HEK293 (cell line): Measurements from ENCODE around the gene ACSM6.

ENCODE experiments used
- CTCF ChIA-PET: fragments of 350-600 bp; formaldehyde crosslinking; extraction: SDS; loops from one replicate; lab custom pipeline; 2021; ENCODE audit warnings: antibody characterized with exemption; lab: Yijun Ruan, JAX
- POLR2A ChIA-PET: fragments of 300-600 bp; formaldehyde crosslinking; extraction: SDS; loops from one replicate; lab custom pipeline; 2020; ENCODE audit warnings: antibody characterized with exemption, inconsistent platforms; lab: Yijun Ruan, JAX
- H3K27ac ChIP-seq: fragments of 200-500 bp; sonication (Bioruptor generic); 2 replicates; pipeline ENCODE4 v1.5.1; 2014; ENCODE audit warnings: low read depth, low read length, control low read depth, inconsistent platforms; ENCODE audit errors: extremely low read depth
- H3K36me3 ChIP-seq, 2 experiments: fragments of 200-500 bp in 1 of 2; sonication (Bioruptor generic) in 1 of 2; 1 replicate in 1 of 2; 2 replicates in 1 of 2; pipeline ENCODE4 v1.5.1; 2014 to 2017; ENCODE audit warnings: inconsistent platforms in 2 of 2, low read length in 2 of 2; ENCODE audit not compliant: control insufficient read depth in 2 of 2, insufficient read depth in 1 of 2
- H3K4me1 ChIP-seq: fragments of 200-500 bp; sonication (Bioruptor generic); 2 replicates; pipeline ENCODE4 v1.5.1; 2014; ENCODE audit warnings: mild to moderate bottlenecking, low read length, inconsistent platforms; ENCODE audit not compliant: control insufficient read depth, insufficient read depth
- H3K4me3 ChIP-seq: 2 replicates; pipeline ENCODE4 v1.5.1; 2011; ENCODE audit warnings: low read depth, mild to moderate bottlenecking, control low read depth, low read length, moderate library complexity
- H3K9me3 ChIP-seq: fragments of 200-500 bp; sonication (Bioruptor generic); 2 replicates; pipeline ENCODE4 v1.5.1; 2014; ENCODE audit warnings: low read depth, low read length, inconsistent platforms; ENCODE audit not compliant: control insufficient read depth, insufficient read depth
- CTCF ChIP-seq: fragments of 450-650 bp; formaldehyde crosslinking; IDR thresholded peaks from 2 replicates; pipeline ENCODE4 v1.5.1; 2016; ENCODE audit warnings: missing biosample characterization, missing genetic modification characterization
- GFI1B ChIP-seq: fragments of 450-650 bp; formaldehyde crosslinking; IDR thresholded peaks from 2 replicates; pipeline ENCODE4 v1.5.1; 2016; ENCODE audit warnings: missing biosample characterization, missing genetic modification characterization
- GLIS1 ChIP-seq: fragments of 450-650 bp; formaldehyde crosslinking; IDR thresholded peaks from 2 replicates; pipeline ENCODE4 v1.5.1; 2016; ENCODE audit warnings: missing biosample characterization, missing genetic modification characterization
- GLIS2 ChIP-seq: fragments of 450-650 bp; formaldehyde crosslinking; IDR thresholded peaks from 2 replicates; pipeline ENCODE4 v1.5.1; 2016; ENCODE audit warnings: missing biosample characterization, missing genetic modification characterization
- KLF17 ChIP-seq: fragments of 450-650 bp; formaldehyde crosslinking; IDR thresholded peaks from 2 replicates; pipeline ENCODE4 v1.5.1; 2016; ENCODE audit warnings: missing biosample characterization, missing genetic modification characterization
- KLF7 ChIP-seq: fragments of 450-650 bp; formaldehyde crosslinking; IDR thresholded peaks from 2 replicates; pipeline ENCODE4 v1.5.1; 2016; ENCODE audit warnings: missing biosample characterization, missing genetic modification characterization, borderline replicate concordance
- KLF9 ChIP-seq: fragments of 450-650 bp; formaldehyde crosslinking; IDR thresholded peaks from 2 replicates; pipeline ENCODE4 v1.5.1; 2016; ENCODE audit warnings: missing biosample characterization, missing genetic modification characterization, low read depth
- OSR2 ChIP-seq: fragments of 450-650 bp; formaldehyde crosslinking; IDR thresholded peaks from 2 replicates; pipeline ENCODE4 v1.5.1; 2016; ENCODE audit warnings: missing biosample characterization, missing genetic modification characterization
- PATZ1 ChIP-seq: fragments of 450-650 bp; formaldehyde crosslinking; IDR thresholded peaks from 2 replicates; pipeline ENCODE4 v1.5.1; 2016; ENCODE audit warnings: missing biosample characterization, missing genetic modification characterization
- SCRT2 ChIP-seq: fragments of 450-650 bp; formaldehyde crosslinking; IDR thresholded peaks from 2 replicates; pipeline ENCODE4 v1.5.1; 2016; ENCODE audit warnings: missing biosample characterization, missing genetic modification characterization
- TRIM28 ChIP-seq: IDR thresholded peaks from 2 replicates; pipeline ENCODE4 v1.6.1; 2011; ENCODE audit warnings: low read length, control low read depth, borderline replicate concordance
- YY1 ChIP-seq: fragments of 450-650 bp; formaldehyde crosslinking; IDR thresholded peaks from 2 replicates; pipeline ENCODE4 v1.5.1; 2018; ENCODE audit warnings: missing biosample characterization, missing genetic modification characterization
- ZNF140 ChIP-seq: fragments of 450-650 bp; formaldehyde crosslinking; IDR thresholded peaks from 2 replicates; pipeline ENCODE4 v1.5.1; 2016; ENCODE audit warnings: missing biosample characterization, missing genetic modification characterization
- ZNF223 ChIP-seq: fragments of 450-650 bp; formaldehyde crosslinking; IDR thresholded peaks from 2 replicates; pipeline ENCODE4 v1.5.1; 2016; ENCODE audit warnings: missing biosample characterization, missing genetic modification characterization
- ZNF366 ChIP-seq: fragments of 450-650 bp; formaldehyde crosslinking; conservative IDR thresholded peaks from 2 replicates; pipeline ENCODE4 v1.5.1; 2016; ENCODE audit warnings: missing biosample characterization, missing genetic modification characterization
- ZNF423 ChIP-seq: fragments of 450-650 bp; formaldehyde crosslinking; IDR thresholded peaks from 2 replicates; pipeline ENCODE4 v1.5.1; 2016; ENCODE audit warnings: missing biosample characterization, missing genetic modification characterization
- ZNF560 ChIP-seq: fragments of 450-650 bp; formaldehyde crosslinking; IDR thresholded peaks from 2 replicates; pipeline ENCODE4 v1.5.1; 2017; ENCODE audit warnings: missing biosample characterization, missing genetic modification characterization, borderline replicate concordance
- ZNF621 ChIP-seq: fragments of 450-650 bp; formaldehyde crosslinking; IDR thresholded peaks from 2 replicates; pipeline ENCODE4 v1.5.1; 2017; ENCODE audit warnings: missing biosample characterization, missing genetic modification characterization
- ZNF654 ChIP-seq: fragments of 450-650 bp; formaldehyde crosslinking; IDR thresholded peaks from 2 replicates; pipeline ENCODE4 v1.5.1; 2016; ENCODE audit warnings: low read depth, missing biosample characterization, missing genetic modification characterization
- ZNF704 ChIP-seq: fragments of 450-650 bp; formaldehyde crosslinking; IDR thresholded peaks from 2 replicates; pipeline ENCODE4 v1.5.1; 2016; ENCODE audit warnings: missing biosample characterization, missing genetic modification characterization
- ZNF747 ChIP-seq: fragments of 450-650 bp; formaldehyde crosslinking; IDR thresholded peaks from 2 replicates; pipeline ENCODE4 v1.5.1; 2016; ENCODE audit warnings: missing biosample characterization, missing genetic modification characterization
- ZNF768 ChIP-seq: fragments of 450-650 bp; formaldehyde crosslinking; IDR thresholded peaks from 2 replicates; pipeline ENCODE4 v1.5.1; 2018; ENCODE audit warnings: missing biosample characterization, mild to moderate bottlenecking, missing genetic modification characterization
- ZSCAN30 ChIP-seq: fragments of 450-650 bp; IDR thresholded peaks from 2 replicates; pipeline ENCODE4 v1.5.1; 2018; ENCODE audit warnings: missing biosample characterization, mild to moderate bottlenecking, missing genetic modification characterization, moderate library complexity
- TF ChIP-seq, protein P1 (sequence below): IDR thresholded peaks from 2 replicates; pipeline ENCODE4 v1.6.1; 2011; ENCODE audit warnings: mild to moderate bottlenecking, low read depth, low read length, borderline replicate concordance
- TF ChIP-seq, protein P2 (sequence below): fragments of 450-650 bp; formaldehyde crosslinking; IDR thresholded peaks from 2 replicates; pipeline ENCODE4 v1.5.1; 2017; ENCODE audit warnings: missing biosample characterization, missing genetic modification characterization

ACSM6 gene

GRCh38 chr10:95245425-95246055, 51.5 kb downstream of the ACSM6 start:
- H3K4me1 ChIP-seq: no peaks in the 10 kb centered on the region
- no peak overlapping the region for H3K27ac ChIP-seq

DNA sequence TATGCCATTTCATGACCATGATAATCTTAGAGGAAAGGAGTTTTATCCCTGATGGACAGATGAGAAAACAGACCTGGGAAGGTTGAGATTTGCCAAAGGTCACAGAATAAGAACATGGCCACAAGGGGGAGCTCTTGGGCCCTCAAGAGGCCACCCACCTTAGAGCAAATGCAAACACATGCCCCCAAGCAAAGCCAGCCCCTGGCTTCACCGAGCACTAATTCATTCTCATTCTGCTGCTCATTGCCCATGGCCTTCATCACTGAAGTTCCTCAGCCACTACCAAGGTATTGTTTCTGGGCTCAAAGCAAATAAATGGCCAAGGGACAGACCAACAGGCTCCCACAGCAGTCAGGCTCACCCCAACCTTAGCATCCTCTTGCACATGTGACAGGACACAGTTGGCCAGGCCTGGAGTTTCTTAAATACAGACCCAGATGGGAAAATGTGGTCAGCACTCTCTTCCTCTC, 52.6 kb downstream of the ACSM6 start:
- Histone ChIP-seq H3K36me3 (peaks cover 12 to 53% of the 10 kb centered on the region in 2 experiments; a peak in 2 of 3 replicates), H3K4me1 (no peaks in the 10 kb centered on the region), H3K27ac (no peak overlapping the region), H3K4me3 (no peak overlapping the region), H3K9me3 (no peaks in the 10 kb centered on the region)
- POLR2A ChIA-PET: interaction anchor here (1.0 to 1.4 kb wide), 2 partner anchors 18 to 52 kb away, joined by 3 read pairs; no protein-coding TSS in a partner anchor
- CTCF ChIA-PET: interaction anchor here (0.7 to 6.1 kb wide), 35 partner anchors 9 to 1401 kb away, joined by 3 to 271 read pairs (median 5); no protein-coding TSS in a partner anchor
- no peak for TF ChIP-seq ZNF704 (tag by site-specific recombination)
- peak; percentile 72 for TF ChIP-seq ZNF654
- 0 out of 2 replicates have a peak, but pooled peaks have one; percentile 40 for TF ChIP-seq ZNF366 (tag by site-specific recombination)
- peak; percentile 34; the same call in 1 of the 2 replicates for TF ChIP-seq PATZ1
- TF ChIP-seq GLIS2 (tag by site-specific recombination): peak; percentile 42; the same call in 1 of the 2 replicates
- peak; percentile 69 for TF ChIP-seq CTCF (tag by site-specific recombination)
- TF ChIP-seq, protein P1, sequence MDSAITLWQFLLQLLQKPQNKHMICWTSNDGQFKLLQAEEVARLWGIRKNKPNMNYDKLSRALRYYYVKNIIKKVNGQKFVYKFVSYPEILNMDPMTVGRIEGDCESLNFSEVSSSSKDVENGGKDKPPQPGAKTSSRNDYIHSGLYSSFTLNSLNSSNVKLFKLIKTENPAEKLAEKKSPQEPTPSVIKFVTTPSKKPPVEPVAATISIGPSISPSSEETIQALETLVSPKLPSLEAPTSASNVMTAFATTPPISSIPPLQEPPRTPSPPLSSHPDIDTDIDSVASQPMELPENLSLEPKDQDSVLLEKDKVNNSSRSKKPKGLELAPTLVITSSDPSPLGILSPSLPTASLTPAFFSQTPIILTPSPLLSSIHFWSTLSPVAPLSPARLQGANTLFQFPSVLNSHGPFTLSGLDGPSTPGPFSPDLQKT: no peak
- TF ChIP-seq ZSCAN30 (tag by site-specific recombination): no peak
- TF ChIP-seq GLIS1 (tag by site-specific recombination): peak; percentile 36; the same call in 1 of the 2 replicates

More at GRCh38 chr10:95245425-95246055, 51.5 kb downstream of the ACSM6 start:
- Histone ChIP-seq H3K4me3 (no peak overlapping the region), H3K36me3 (peaks cover 12 to 63% of the 10 kb centered on the region in 2 experiments; a peak in 2 of 3 replicates), H3K9me3 (no peaks in the 10 kb centered on the region)
- TF ChIP-seq KLF9 (tag by site-specific recombination) (no peak), YY1 (tag by site-specific recombination) (no peak), TRIM28 (no peak), ZNF621 (tag by site-specific recombination) (no peak), KLF17 (tag by site-specific recombination) (no peak), ZNF768 (tag by site-specific recombination) (no peak), ZNF747 (no peak), ZNF140 (no peak), ZNF423 (tag by site-specific recombination) (no peak), SCRT2 (tag by site-specific recombination) (no peak), GFI1B (tag by site-specific recombination) (no peak), KLF7 (tag by site-specific recombination) (no peak), OSR2 (tag by site-specific recombination) (no peak), ZNF560 (tag by site-specific recombination) (no peak), ZNF223 (tag by site-specific recombination) (no peak)
- TF ChIP-seq, protein P2, sequence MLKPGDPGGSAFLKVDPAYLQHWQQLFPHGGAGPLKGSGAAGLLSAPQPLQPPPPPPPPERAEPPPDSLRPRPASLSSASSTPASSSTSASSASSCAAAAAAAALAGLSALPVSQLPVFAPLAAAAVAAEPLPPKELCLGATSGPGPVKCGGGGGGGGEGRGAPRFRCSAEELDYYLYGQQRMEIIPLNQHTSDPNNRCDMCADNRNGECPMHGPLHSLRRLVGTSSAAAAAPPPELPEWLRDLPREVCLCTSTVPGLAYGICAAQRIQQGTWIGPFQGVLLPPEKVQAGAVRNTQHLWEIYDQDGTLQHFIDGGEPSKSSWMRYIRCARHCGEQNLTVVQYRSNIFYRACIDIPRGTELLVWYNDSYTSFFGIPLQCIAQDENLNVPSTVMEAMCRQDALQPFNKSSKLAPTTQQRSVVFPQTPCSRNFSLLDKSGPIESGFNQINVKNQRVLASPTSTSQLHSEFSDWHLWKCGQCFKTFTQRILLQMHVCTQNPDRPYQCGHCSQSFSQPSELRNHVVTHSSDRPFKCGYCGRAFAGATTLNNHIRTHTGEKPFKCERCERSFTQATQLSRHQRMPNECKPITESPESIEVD: no peak
- POLR2A ChIA-PET: interaction anchor here (1.4 kb wide), 1 partner anchor 19 kb away, joined by 3 read pairs; no protein-coding TSS in a partner anchor
- CTCF ChIA-PET: interaction anchor here (0.6 to 6.1 kb wide), 18 partner anchors 11 to 358 kb away, joined by 3 to 271 read pairs (median 5); no protein-coding TSS in a partner anchor
